H9 (cell line): Measurements from ENCODE around the gene IQUB. TPM values are rescaled to one million over a fixed set of nuclear protein-coding genes. Genes with fewer than 3 reads are reported as not detected.

Experiments used
- DNase-seq: peaks from one replicate; pipeline ENCODE4 v3.0.0-alpha.2; 2017
- H2AFZ ChIP-seq: one replicate; pipeline ENCODE4 v1.6.1; 2013; ENCODE audit warnings: mild to moderate bottlenecking, low read length, control low read depth, moderate library complexity
- H2AK5ac ChIP-seq: 2 replicates; pipeline ENCODE4 v1.6.1; 2013; ENCODE audit warnings: low read length, control low read depth, mixed read lengths; ENCODE audit not compliant: insufficient read length
- H2BK120ac ChIP-seq: one replicate; pipeline ENCODE4 v1.6.1; 2013; ENCODE audit warnings: low read depth, mild to moderate bottlenecking, low read length, control low read depth, inconsistent platforms; ENCODE audit not compliant: poor library complexity, severe bottlenecking
- H2BK12ac ChIP-seq: 2 replicates; pipeline ENCODE4 v1.6.1; 2013; ENCODE audit warnings: low read length, control low read depth, mixed read lengths, low read depth; ENCODE audit not compliant: insufficient read length
- H2BK15ac ChIP-seq: 2 replicates; pipeline ENCODE4 v1.6.1; 2013; ENCODE audit warnings: low read depth, low read length, control low read depth
- H2BK20ac ChIP-seq: one replicate; pipeline ENCODE4 v1.6.1; 2013; ENCODE audit warnings: low read depth, mild to moderate bottlenecking, low read length, control low read depth, inconsistent platforms; ENCODE audit not compliant: poor library complexity, severe bottlenecking
- H2BK5ac ChIP-seq: 2 replicates; pipeline ENCODE4 v1.6.1; 2013; ENCODE audit warnings: low read length, control low read depth, mixed read lengths; ENCODE audit not compliant: insufficient read length
- H3K14ac ChIP-seq: 2 replicates; pipeline ENCODE4 v1.6.1; 2013; ENCODE audit warnings: low read length, control low read depth; ENCODE audit not compliant: insufficient read depth
- H3K18ac ChIP-seq: 2 replicates; pipeline ENCODE4 v1.6.1; 2013; ENCODE audit warnings: low read depth, mild to moderate bottlenecking, mixed read lengths, low read length, control low read depth; ENCODE audit not compliant: insufficient read length
- H3K23ac ChIP-seq: 2 replicates; pipeline ENCODE4 v1.6.1; 2013; ENCODE audit warnings: low read length, control low read depth, mixed read lengths, low read depth; ENCODE audit not compliant: insufficient read length
- H3K23me2 ChIP-seq: 2 replicates; pipeline ENCODE4 v1.6.1; 2013; ENCODE audit warnings: low read depth, mild to moderate bottlenecking, mixed read lengths, low read length, control low read depth; ENCODE audit not compliant: insufficient read length, poor library complexity, severe bottlenecking
- H3K27ac ChIP-seq: 2 replicates; pipeline ENCODE4 v1.5.1; 2013; ENCODE audit warnings: low read length, control low read depth, mixed read lengths, low read depth; ENCODE audit not compliant: insufficient read length
- H3K27me3 ChIP-seq: 2 replicates; pipeline ENCODE4 v1.6.1; 2013; ENCODE audit warnings: low read length, control low read depth, inconsistent platforms; ENCODE audit not compliant: insufficient read depth
- H3K4ac ChIP-seq: 2 replicates; pipeline ENCODE4 v1.6.1; 2013; ENCODE audit warnings: low read depth, mild to moderate bottlenecking, control low read depth, inconsistent platforms, low read length, moderate library complexity
- H3K4me1 ChIP-seq: 2 replicates; pipeline ENCODE4 v1.6.1; 2013; ENCODE audit warnings: low read length, control low read depth, inconsistent platforms; ENCODE audit not compliant: insufficient read depth
- H3K4me2 ChIP-seq: 2 replicates; pipeline ENCODE4 v1.6.1; 2013; ENCODE audit warnings: low read length, control low read depth, mixed read lengths; ENCODE audit not compliant: insufficient read length, insufficient read depth
- H3K56ac ChIP-seq: 2 replicates; pipeline ENCODE4 v1.6.1; 2013; ENCODE audit warnings: low read depth, mild to moderate bottlenecking, mixed read lengths, low read length, control low read depth; ENCODE audit not compliant: insufficient read length
- H3K79me1 ChIP-seq: 2 replicates; pipeline ENCODE4 v1.6.1; 2013; ENCODE audit warnings: low read depth, mild to moderate bottlenecking, moderate library complexity, low read length, control low read depth, inconsistent platforms; ENCODE audit not compliant: insufficient read depth, poor library complexity, severe bottlenecking
- H3K79me2 ChIP-seq: 2 replicates; pipeline ENCODE4 v1.6.1; 2013; ENCODE audit warnings: low read length, control low read depth, inconsistent platforms; ENCODE audit not compliant: insufficient read depth
- H3K9ac ChIP-seq: 2 replicates; pipeline ENCODE4 v1.6.1; 2013; ENCODE audit warnings: low read length, control low read depth, mixed read lengths; ENCODE audit not compliant: insufficient read length; ENCODE audit errors: extremely low read depth
- H3K9me3 ChIP-seq: one replicate; pipeline ENCODE4 v1.6.1; 2013; ENCODE audit warnings: low read depth, low read length, inconsistent platforms; ENCODE audit not compliant: control insufficient read depth
- H3T11ph ChIP-seq: one replicate; pipeline ENCODE4 v1.6.1; 2013; ENCODE audit warnings: mild to moderate bottlenecking, low read length, control low read depth, inconsistent platforms
- H4K20me1 ChIP-seq: one replicate; pipeline ENCODE4 v1.6.1; 2013; ENCODE audit not compliant: control insufficient read depth, insufficient read length, insufficient read depth
- H4K5ac ChIP-seq: 2 replicates; pipeline ENCODE4 v1.6.1; 2013; ENCODE audit warnings: low read depth, mild to moderate bottlenecking, mixed read lengths, low read length, control low read depth; ENCODE audit not compliant: insufficient read length
- H4K8ac ChIP-seq: replicated peaks from 2 replicates; pipeline ENCODE4 v1.6.1; 2013; ENCODE audit warnings: low read length, control low read depth, mixed read lengths, low read depth; ENCODE audit not compliant: insufficient read length
- H4K91ac ChIP-seq: 2 replicates; pipeline ENCODE4 v1.6.1; 2013; ENCODE audit warnings: low read depth, mild to moderate bottlenecking, moderate library complexity, mixed read lengths, low read length, control low read depth; ENCODE audit not compliant: insufficient read length
- H3K27ac Mint-ChIP-seq, 3 experiments: 2 replicates in 2 of 3; 3 replicates in 1 of 3; pipeline ENCODE4 v1.8.0; 2020 to 2021; ENCODE audit warnings: mixed read lengths in 3 of 3, mild to moderate bottlenecking in 1 of 3, moderate library complexity in 1 of 3
- H3K27me3 Mint-ChIP-seq: 2 replicates; pipeline ENCODE4 v1.8.0; 2021; ENCODE audit warnings: low read depth, mild to moderate bottlenecking, moderate library complexity, mixed read lengths
- H3K36me3 Mint-ChIP-seq, 3 experiments: 2 replicates in 2 of 3; 3 replicates in 1 of 3; pipeline ENCODE4 v1.8.0; 2020 to 2021; ENCODE audit warnings: low read depth in 3 of 3, mixed read lengths in 3 of 3; ENCODE audit not compliant: insufficient read depth in 1 of 3
- H3K4me1 Mint-ChIP-seq, 2 experiments: 2 replicates each; pipeline ENCODE4 v1.8.0; 2020; ENCODE audit warnings: mixed read lengths in 2 of 2
- H3K4me3 Mint-ChIP-seq, 2 experiments: 2 replicates in 1 of 2; 3 replicates in 1 of 2; pipeline ENCODE4 v1.8.0; 2020 to 2021; ENCODE audit warnings: mild to moderate bottlenecking in 2 of 2, mixed read lengths in 2 of 2, moderate library complexity in 1 of 2
- H3K9me3 Mint-ChIP-seq, 2 experiments: 2 replicates in 1 of 2; 3 replicates in 1 of 2; pipeline ENCODE4 v1.8.0; 2020; ENCODE audit warnings: mild to moderate bottlenecking in 2 of 2, mixed read lengths in 2 of 2, moderate library complexity in 1 of 2
- CTCF ChIP-seq: fragments of 200-600 bp; sonication (generic); conservative IDR thresholded peaks from 3 replicates; pipeline ENCODE4 v1.8.0; 2021; ENCODE audit warnings: antibody characterized with exemption, mild to moderate bottlenecking
- WGBS: extraction: QIAGEN DNeasy Blood & Tissue Kit; methylation state at CpG from one replicate; pipeline ENCODE4 v1.1.7; 2013; ENCODE audit warnings: missing lambda C conversion rate, low lambda C conversion rate, mixed read lengths; ENCODE audit not compliant: insufficient read length; ENCODE audit errors: extremely low coverage; 5-methylcytosine and 5-hydroxymethylcytosine counted together
- long read RNA-seq: library from polyadenylated mRNA; unstranded; transcript quantifications from one replicate; pipeline ENCODE4 v2.0.0, GENCODE V29; 2020
- total RNA-seq: library from RNA; stranded (reverse); gene quantifications from 2 replicates; pipeline ENCODE4 v1.2.1, GENCODE V29; 2021

Gene IQUB
- total RNA-seq = 0.28 and 0.39 TPM in 2 replicates
- long read RNA-seq, partial matches to known transcripts = 0 of 2 reads
- long read RNA-seq, other reads (novel, unspliced or antisense) = 2 of 2 reads

GRCh38 chr7:123534383-123535260 lies at the start of gene IQUB:
Gene IQUB, minus strand, starts transcription at chr7:123534595. Its CDS starts 22,255 bp downstream, at chr7:123512340.
- H3K4me1 ChIP-seq = no peaks in the 10 kb centered on the region
- peak; percentile 97 for DNase-seq
- H3K14ac ChIP-seq = peak within 1 kb of the TSS; percentile 85; the same call in 1 of the 2 replicates
- peak within 1 kb of the TSS; percentile 93 for H3K18ac ChIP-seq
- Mint-ChIP-seq H3K4me1 (peaks cover 17 to 19% of the 10 kb centered on the region in 2 experiments), H3K27ac (peak within 1 kb of the TSS; percentile 94 to 97 (median 97)), H3K9me3 (no peaks in the 10 kb centered on the region), H3K27me3 (peaks cover 15% of the 10 kb centered on the region), H3K4me3 (peak within 1 kb of the TSS; percentile 92 to 95), H3K36me3 (no peaks in the 10 kb centered on the region)
- no peak within 1 kb of the TSS for H4K5ac ChIP-seq
- H2BK20ac ChIP-seq = no peak within 1 kb of the TSS
- no peak within 1 kb of the TSS for H3K27ac ChIP-seq
- no peak within 1 kb of the TSS for H3K56ac ChIP-seq
- no peak within 1 kb of the TSS for H2BK120ac ChIP-seq
- H3K4ac ChIP-seq = no peak within 1 kb of the TSS
- H4K91ac ChIP-seq = no peak within 1 kb of the TSS
- H3K4me2 ChIP-seq = peak within 1 kb of the TSS; percentile 91
- H3K23me2 ChIP-seq = peaks cover 5% of the 10 kb centered on the region
- no peaks in the 10 kb centered on the region for H3K9me3 ChIP-seq
- H3K23ac ChIP-seq = no peak within 1 kb of the TSS
- no peak within 1 kb of the TSS for H4K8ac ChIP-seq
- no peak within 1 kb of the TSS for H2AFZ ChIP-seq
- no peaks in the 10 kb centered on the region for H3K79me2 ChIP-seq
- no peak within 1 kb of the TSS for H2BK15ac ChIP-seq
- H3K27me3 ChIP-seq = no peaks in the 10 kb centered on the region
- no peak within 1 kb of the TSS for H2BK5ac ChIP-seq
- no peaks in the 10 kb centered on the region for H4K20me1 ChIP-seq
- no peak within 1 kb of the TSS for H2AK5ac ChIP-seq
- H3K9ac ChIP-seq = peak within 1 kb of the TSS; percentile 20
- WGBS = no CpG with 5 or more reads among the region's 54 CpGs
- no peak within 1 kb of the TSS for H3T11ph ChIP-seq
- no peaks in the 10 kb centered on the region for H3K79me1 ChIP-seq
- H2BK12ac ChIP-seq = no peak within 1 kb of the TSS
- no peak for TF ChIP-seq CTCF
